ENCODE data around the gene RND2.

RND2 gene

DNA sequence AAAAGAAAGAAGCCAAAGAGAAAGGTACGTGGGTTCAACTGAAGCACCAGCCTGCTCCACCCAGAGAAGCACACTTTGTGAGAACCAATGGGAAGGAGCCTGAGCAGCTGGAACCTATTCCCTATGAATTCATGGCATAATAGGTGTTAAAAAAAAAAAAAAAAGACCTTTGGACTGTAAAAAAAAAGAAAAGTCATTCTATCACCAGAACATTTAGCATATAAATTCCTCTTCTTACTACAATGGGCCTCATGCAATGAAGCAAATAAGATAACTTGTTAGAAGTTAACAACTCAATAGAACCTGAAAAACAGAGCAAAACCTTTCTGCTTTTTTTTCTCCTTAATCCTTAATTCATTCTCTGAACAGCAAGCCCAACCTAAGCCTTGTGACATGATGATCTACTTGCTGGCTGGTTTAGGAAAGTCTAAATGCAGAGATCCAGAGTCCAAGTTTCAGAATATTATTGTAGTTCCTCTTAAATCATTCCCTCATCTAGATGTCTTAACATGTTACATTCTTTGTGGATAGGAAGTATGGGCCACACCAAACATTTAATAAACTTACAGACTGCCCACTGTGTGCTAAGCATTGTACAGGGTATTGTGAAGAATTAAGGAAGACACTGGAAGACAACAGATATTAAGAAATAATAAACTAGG lies 54.7 kb downstream of the RND2 start:
- DNase-seq, result no peak

Measured in CD4-positive, alpha-beta T cell treated with Interferon alpha-2 for 1 hour (primary cell).